Bronchial smooth muscle cell (primary cell): ENCODE data around the gene CHEK2. TPM values are rescaled to one million over a fixed set of nuclear protein-coding genes. Genes with fewer than 3 reads are reported as not detected.

Experiments
- total RNA-seq: library from RNA; depleted of rRNA; stranded (reverse); fragments of >200 nt; gene quantifications from 2 replicates; pipeline ENCODE4 v1.2.1, GENCODE V29; 2014

Gene CHEK2
- 7.4 and 18.1 TPM in 2 replicates for total RNA-seq

DNA sequence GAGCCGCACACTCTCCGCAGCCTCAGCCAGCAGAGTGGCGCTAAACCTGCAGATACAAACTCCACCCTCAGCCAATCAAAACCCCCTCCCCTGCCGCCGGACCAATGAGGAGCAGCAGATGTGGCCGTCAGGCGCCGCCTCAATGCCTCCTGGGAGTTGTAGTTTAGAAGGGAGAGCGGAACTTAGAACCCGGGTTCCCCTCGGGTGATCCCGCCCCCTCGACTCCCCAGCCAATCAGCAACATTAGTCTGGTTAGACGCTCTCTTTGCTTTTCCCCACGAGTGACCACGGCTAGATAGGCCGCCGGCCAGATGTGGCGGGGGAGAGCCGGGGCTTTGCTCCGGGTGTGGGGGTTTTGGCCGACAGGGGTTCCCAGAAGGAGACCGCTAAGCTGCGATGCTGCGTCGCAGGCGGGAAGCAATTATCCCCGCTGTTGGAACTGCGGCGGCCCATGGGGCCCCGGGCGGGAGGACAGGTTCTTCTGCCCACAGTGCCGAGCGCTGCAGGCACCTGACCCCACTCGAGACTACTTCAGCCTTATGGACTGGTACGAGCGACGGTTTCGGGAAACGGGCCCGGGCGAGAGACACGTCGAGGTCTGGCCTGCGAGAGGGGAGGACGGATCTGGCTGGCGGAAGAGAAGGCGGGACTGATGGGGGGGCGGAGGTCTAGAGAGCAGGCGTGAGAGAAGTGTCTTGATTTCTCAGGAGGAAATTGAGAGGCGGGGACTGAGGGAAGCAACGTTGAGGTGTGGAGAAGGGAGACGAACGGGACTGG, at the start of gene CHEK2, which contains the start of gene HSCB:
TSS of gene CHEK2 (minus strand) at position 36 of the 777 bp plus-strand sequence. CDS start 7,099 bp downstream, outside the sequence.
TSS of gene HSCB (plus strand) at position 255 of the 777 bp plus-strand sequence. CDS start at position 312, 57 bp downstream.

DNA sequence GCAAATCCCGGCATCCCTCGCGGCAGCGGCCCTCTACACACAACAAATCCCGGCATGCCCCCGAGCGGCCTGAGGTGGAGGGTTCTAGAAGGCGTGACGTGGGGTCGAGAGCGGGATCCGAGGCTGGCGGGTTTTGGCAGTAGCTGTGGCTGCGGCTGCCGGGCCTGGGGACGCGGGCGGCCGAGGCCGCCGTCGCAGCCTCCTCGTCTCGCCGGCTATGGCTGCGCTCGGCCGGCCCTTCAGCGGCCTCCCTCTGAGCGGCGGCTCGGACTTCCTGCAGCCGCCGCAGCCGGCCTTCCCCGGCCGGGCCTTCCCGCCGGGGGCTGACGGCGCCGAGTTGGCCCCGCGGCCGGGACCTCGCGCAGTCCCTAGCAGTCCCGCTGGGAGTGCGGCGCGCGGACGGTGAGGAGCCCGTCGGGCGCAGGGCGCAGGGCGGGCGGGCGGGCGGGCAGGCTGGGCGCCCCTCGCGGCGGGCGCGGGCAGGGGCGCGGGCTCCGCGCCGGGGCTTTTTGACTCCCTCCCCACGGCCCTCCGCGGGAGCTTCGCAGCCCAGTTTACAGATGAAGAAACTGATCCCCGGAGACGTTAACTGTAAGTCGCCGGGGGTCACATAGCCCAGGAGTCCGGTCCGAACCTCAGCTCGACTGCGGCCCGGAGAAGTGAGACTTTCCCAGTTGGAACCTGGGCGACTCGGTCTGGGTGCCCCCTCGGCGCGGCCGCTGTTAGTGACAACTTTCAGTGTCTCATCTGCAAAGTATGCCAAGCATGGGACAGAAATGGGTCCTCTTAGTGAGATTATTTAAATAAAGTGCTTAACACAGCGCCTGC, 31.2 kb upstream of the CHEK2 start, which contains the start of gene CCDC117:
TSS of gene CCDC117 (plus strand) at position 63 of the 828 bp plus-strand sequence. CDS start at position 218, 155 bp downstream.

DNA sequence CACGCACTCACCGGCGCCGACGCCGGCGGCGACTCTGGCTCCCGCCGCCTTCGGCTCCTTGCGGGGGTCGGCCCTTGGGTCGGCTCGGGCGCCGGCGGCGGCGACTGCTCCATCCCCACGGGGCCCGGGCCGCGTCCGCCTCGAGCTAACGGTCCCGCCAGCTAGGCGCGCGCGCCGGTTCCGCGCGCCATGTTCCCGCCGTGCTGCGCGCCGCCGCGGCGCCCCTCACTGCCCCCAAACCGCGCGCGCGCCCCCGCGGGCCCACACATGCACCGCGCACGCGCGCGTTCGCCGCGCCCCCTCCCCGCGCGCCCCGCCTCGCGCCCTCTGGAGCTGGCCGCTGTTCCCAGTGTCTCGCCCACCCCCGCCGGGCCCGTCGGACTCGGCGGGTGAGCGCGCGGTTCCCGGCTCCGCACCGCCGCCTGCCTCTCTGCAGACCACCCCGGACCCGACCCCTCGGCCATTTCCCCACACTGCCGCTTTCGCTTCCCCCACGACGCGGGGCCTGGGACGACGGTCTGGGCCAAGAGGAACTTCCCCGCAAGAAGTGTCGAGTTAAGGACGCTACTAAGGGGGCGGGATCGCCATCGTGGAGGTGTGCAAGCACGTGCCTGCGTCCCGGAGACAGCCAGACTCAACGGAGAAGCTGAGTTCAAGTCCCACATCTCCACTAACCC, 61.9 kb downstream of the CHEK2 start, which contains the start of gene TTC28:
TSS of gene TTC28 (minus strand) at position 230 of the 677 bp plus-strand sequence. CDS start at position 113, 117 bp downstream.

Other genes with a start within 250 kb of the CHEK2 start
- 19.1 and 19.7 TPM in 2 replicates for gene TTC28, start 62.0 kb downstream of the CHEK2 start, total RNA-seq
- gene HSCB, start 219 bp upstream of the CHEK2 start, total RNA-seq, result 9.9 and 18.0 TPM in 2 replicates
- gene CCDC117, start 30.9 kb upstream of the CHEK2 start, total RNA-seq, result 9.6 and 12.8 TPM in 2 replicates
- gene XBP1, start 58.7 kb upstream of the CHEK2 start, total RNA-seq, result 56.7 and 79.4 TPM in 2 replicates
- gene ZNRF3, start 141.8 kb upstream of the CHEK2 start, total RNA-seq, result 1.8 and 2.2 TPM in 2 replicates